CD1c-positive myeloid dendritic cell (primary cell): Measurements from ENCODE around the gene ZBTB8A.
"Not testable (repeated sequence)": the region's sequence is repeated elsewhere in the genome, so short reads cannot be mapped to it uniquely, and the experiment has no call there.

Experiments used
- DNase-seq: peaks from one replicate; pipeline ENCODE4 v3.0.0-alpha.2; 2016; ENCODE audit errors: extremely low spot score

ZBTB8A gene

DNA sequence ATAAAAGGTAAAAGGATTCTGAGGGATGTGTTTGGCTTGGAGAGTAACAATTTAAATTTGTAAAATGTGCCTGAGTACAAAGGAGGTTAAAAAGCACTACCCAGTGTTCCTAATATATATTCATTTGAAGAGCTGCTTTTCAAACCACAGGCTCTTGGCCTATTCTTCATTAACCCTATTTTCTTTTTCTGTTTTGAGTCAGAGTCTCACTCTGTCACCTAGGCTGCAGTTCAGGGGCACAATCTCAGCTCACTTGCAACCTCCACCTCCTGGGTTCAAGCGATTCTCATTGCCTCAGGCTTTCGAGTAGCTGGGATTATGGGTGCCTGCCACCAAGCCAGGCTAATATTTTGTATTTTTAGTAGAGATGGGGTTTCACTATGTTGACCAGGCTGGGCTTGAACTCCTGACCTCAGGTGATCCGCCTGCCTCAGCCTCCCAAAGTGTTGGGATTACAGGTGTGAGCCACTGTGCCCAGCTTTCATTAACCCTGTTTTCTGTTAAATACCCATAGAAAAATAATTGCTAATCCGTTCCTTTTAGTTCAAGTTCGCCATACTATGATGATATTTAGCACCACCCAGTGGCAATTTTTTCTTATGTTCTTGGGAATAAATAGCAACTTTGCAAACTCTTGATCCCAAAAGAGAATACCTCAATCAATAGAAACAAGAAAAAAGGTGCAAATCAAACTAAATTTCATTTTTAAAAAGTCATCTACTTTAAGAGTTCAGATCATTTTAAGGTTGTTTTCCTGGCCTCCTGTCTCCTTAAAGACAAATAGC is 80.7 kb downstream of the ZBTB8A start:
- DNase-seq: peak; percentile 8

DNA sequence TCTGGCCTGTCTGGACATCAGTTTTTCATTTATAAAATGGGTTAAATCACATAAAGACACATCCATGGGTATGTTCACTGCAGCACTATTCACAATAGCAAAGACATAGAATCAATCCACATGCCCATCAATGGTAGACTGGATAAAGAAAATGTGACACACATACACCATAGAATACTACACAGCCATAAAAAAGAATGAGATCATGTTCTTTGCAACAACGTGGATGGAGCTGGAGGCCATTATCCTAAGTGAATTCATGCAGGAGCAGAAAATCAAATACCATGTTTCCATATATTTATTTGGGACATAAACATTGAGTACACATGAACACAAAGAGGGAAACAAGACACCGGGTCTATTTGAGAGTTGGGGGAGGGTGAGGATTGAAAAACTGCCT is 83.0 kb downstream of the ZBTB8A start:
- DNase-seq: no peak

DNA sequence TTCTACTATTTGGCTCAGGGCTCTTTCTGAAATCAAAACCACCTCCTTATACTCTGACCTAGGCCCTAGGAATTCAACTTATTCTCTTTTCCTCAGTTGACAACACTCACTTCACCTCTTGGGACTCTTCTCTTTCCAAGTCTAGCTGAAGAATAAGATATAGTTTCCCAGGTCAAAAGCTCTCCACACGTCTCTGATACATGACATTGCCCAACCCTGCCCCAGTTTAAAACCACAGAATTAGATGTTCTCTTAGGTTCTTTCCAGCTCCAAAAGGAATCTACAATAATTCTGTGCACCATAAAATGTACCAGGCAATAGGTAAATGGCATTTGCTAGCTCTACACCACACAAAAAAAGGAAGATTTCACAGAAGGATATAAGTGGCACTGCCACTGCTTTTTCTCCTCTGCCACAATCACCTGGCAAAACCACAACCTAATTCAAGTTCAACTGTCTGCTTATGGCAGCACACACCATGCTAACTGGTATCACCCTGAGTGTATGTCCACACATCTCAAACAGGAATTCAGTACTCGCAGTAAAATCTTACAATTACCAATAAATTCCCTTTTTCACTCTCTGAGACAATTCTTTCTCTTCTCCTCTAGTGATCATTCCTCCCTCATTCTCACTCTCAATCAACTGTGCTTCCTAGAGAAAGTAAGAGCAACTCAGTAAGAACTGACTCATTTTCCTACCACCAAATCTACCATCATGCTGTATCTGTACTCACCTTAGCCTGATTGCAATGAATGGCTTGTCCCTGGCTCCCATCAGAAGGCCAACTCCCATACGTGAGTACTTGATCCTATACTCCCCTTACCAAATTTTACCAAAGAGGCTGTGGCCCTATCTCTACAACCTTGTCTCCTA is 83.8 kb downstream of the ZBTB8A start:
- no peak for DNase-seq

DNA sequence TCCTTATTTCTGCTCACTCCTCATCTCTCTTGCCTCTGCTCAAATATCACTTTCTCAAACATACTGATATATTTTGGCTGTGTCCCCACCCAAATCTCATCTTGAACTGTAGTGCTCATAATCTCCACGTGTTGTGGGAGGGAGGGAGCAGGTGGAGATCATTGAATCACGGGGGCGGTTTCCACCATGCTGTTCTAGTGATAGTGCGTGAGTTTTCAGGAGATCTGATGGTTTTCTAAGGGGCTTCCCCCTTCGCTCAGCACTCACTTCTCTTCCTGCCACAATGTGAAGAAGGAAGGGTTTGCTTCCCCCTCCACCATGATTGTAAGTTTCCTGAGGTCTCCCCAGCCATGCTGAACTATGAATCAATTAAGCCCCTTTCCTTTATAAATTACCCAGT is 84.5 kb downstream of the ZBTB8A start:
- DNase-seq: no peak

DNA sequence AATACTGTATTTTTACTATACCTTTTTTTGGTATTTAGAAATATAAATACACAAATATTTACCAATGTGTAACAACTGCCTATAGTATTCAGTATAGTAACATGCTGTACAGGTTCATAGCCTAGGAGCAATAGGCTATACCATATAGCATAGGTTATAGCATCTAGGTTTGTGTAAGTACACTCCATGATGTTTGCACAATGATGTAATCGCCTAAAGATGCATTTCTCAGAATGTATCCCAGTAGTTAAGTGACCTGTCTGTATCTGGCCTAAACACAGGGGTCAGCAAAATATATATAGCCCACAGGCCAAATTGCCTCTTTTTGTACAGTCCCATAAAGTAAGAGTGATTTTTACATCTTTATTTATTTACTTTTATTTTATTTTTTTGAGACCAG is 86.9 kb downstream of the ZBTB8A start:
- no peak for DNase-seq

- DNase-seq: no peak
Measured at GRCh38 chr1:32627596-32628162, 88.5 kb downstream of the ZBTB8A start.

DNA sequence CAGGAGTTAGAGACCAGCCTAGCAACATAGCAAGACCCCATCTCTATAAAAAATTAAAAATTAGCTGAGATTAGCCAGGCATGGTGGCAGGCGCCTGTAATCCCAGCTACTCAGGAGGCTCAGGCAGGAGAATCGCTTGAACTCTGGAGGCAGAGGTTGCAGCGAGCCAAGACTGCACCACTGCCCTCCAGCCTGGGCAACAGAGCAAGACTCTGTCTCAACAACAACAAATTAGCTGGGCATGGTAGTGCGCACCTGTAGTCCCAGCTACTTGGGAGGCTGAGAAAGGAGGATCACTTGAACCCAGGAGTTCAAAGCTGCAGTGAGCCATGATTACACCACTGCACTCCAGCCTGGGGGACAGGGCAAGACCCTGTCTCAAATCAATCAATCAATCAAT is 90.9 kb downstream of the ZBTB8A start:
- not testable (repeated sequence) for DNase-seq

GRCh38 chr1:32632829-32633228 is 93.6 kb downstream of the ZBTB8A start:
- DNase-seq: no peak

DNA sequence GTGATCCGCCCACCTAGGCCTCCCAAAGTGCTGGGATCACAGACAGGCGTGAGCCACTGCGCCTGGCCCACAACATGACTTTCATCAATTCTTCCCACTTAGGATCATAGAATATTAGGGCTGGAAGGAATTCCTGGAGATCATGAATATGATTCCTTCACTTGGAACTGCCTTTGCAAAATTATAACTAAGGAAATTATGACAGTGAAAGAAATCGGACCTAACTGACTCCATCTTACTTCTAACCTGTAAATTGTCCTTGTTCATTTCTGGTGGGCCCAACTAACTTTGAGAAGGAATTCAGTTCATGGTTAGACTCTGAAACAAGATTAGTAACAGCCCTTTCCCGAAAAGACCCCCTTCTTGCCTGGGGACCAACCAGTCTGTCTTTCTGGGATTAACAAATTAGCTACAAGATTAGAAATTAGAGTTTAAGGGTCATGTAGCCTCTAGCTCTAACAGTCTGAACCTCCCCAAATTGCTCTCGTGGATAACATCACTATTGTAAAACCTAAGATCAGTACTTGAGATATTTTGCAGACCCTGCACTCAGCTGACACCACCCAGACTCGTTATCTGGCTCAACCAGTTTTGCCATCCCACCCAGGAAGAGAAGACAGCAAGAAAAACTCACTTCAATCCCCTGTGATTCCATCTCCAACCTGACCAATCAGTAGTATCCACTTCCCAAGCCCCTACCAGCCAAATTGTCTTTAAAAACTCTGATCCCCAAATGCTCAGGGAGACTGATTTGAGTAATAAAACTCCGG is 96.5 kb downstream of the ZBTB8A start:
- no peak for DNase-seq

DNA sequence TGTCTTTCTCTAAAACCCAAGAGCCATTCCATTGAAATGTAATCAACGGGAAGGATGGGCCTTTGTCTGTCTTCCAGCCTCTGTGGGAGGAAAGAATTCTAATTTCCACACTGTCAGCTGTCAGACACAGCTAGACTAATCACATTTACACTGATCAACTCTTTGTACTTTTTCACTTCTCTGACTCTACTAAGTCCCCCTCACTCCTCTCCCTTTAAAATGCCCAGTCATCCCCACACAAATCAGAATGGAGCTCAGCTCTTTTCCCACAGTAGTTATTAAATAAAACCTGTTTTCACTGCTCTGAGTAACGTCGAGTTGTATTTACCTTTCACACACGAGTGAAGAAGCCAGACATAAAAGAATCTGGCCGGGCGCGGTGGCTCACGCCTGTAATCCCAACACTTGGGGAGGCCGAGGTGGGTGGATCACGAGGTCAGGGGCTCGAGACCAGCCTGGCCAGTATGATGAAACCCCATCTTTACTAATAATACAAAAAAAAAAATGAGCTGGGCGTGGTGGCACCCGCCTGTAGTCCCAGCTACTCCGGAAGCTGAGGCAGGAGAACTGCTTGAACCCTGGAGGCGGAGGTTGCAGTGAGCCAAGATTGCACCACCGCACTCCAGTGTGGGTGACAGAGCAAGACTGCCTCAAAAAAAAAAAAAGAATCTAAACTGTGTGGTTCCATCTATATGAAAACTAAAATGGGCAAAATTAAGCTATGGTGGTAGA is 97.9 kb downstream of the ZBTB8A start:
- DNase-seq: peak; percentile 69

- DNase-seq: no peak
Measured at GRCh38 chr1:32639489-32640075, 100.4 kb downstream of the ZBTB8A start.

GRCh38 chr1:32642292-32642827 is 103.1 kb downstream of the ZBTB8A start:
- DNase-seq: not testable (repeated sequence)

- no peak for DNase-seq
Measured at GRCh38 chr1:32644426-32644825, 105.2 kb downstream of the ZBTB8A start.

DNA sequence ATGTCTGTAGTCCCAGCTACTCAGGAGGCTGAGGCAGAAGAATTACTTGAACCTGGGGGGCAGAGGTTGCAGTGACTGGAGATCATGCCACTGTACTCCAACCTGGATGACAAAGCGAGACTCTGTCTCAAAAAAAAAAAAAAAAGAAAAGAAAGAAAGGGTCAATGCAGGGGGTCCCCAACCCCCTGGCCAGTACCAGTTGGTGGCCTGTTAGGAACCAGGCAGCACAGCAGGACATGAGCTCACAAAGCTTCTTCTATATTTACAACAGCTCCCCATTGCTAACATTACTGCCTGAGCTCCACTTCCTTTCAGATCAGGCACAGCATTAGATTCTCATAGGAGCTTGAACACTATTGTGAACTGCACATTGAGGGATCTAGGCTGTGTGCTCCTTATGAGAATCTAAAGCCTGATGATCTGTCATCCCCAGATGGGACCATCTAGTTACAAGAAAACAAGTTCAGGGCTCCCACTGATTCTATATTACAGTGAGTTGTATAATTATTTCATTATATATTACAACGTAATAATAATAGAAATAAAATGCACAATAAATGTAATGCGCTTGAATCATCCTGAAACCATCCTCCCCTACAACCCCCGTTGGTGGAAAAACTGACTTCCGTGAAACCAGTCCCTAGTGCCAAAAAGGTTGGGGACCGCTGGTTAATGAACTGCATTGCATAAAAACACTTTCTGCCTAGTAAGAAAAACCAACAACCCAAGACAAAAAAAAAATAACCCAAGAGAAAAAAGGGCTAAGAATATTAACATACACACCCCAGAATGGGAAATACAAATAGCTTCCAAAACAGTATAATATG is 108.3 kb downstream of the ZBTB8A start:
- DNase-seq: no peak

GRCh38 chr1:32650248-32650751 is 111.1 kb downstream of the ZBTB8A start, which contains the start of gene ZBTB8OS:
Gene ZBTB8OS, minus strand, starts transcription at chr1:32650550. Its CDS starts 21 bp downstream, at chr1:32650529.
- peak; percentile 96 for DNase-seq

- peak; percentile 99 for DNase-seq
Measured at GRCh38 chr1:32650752-32651460, 111.7 kb downstream of the ZBTB8A start, which contains the start of gene RBBP4. Gene RBBP4, plus strand, starts transcription at chr1:32651208. Its CDS starts 99 bp downstream, at chr1:32651307.

DNA sequence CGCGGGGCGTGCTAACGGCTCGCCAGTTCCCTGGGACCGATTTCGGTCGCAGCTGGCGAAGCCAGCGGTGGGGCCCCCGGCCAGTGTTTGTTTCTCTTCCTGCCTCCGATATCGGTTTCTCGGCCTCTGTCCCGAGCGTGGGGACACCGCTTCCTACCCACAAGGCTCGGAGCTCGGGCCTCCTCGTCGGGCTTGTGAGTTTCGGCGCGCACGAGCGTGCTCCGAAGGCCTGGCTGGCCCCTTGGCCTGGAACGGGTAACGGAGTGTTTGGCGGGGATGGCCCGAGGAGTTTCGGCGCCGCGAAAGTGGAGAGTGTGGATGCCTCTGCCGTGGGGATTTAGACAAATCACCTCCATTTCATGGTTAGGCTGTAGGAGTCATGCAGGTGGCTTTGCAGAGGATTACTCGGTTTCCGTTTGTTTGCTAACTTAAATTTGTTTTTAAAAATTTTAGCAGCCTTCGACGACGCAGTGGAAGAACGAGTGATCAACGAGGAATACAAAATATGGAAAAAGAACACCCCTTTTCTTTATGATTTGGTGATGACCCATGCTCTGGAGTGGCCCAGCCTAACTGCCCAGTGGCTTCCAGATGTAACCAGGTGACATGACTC is 112.3 kb downstream of the ZBTB8A start:
- no peak for DNase-seq
